Peyer's patch (tissue), 4 donors: ENCODE measurements around the gene WLS. TPM values are rescaled to one million over a fixed set of nuclear protein-coding genes. Genes with fewer than 3 reads are reported as not detected.

Experiments used
- DNase-seq, 3 donors: peaks; one replicate each; pipeline ENCODE4 v3.0.0-alpha.2; 2017 to 2019
- H3K27ac ChIP-seq, 4 donors: fragments of 200-600 bp; sonication (generic); one replicate each; pipeline ENCODE4 v1.5.1; 2016 to 2019
- H3K27me3 ChIP-seq, 2 donors: fragments of 200-600 bp; sonication (generic); one replicate each; pipeline ENCODE4 v1.5.1; 2019
- H3K36me3 ChIP-seq, 3 donors: fragments of 200-600 bp; sonication (generic); one replicate each; pipeline ENCODE4 v1.5.1; 2016 to 2019
- H3K4me1 ChIP-seq, 4 donors: fragments of 200-600 bp; sonication (generic); one replicate each; pipeline ENCODE4 v1.5.1; 2016 to 2019
- H3K4me3 ChIP-seq, 4 donors: fragments of 200-600 bp; sonication (generic); 1 replicate in 3 of 4; 2 replicates in 1 of 4; pipeline ENCODE4 v1.5.1; 2016 to 2019; ENCODE audit warnings: mild to moderate bottlenecking in 1 of 4
- H3K9me3 ChIP-seq, 4 donors: fragments of 200-600 bp; sonication (generic); one replicate each; pipeline ENCODE4 v1.5.1; 2016 to 2019; ENCODE audit warnings: mild to moderate bottlenecking in 1 of 4
- POLR2A ChIP-seq, 2 donors: fragments of 450-650 bp; IDR thresholded peaks; one replicate each; pipeline ENCODE4 v1.5.1; 2017; ENCODE audit warnings: antibody characterized with exemption in 2 of 2, mild to moderate bottlenecking in 2 of 2, moderate library complexity in 2 of 2
- total RNA-seq, 4 donors: library from RNA; depleted of rRNA; stranded (reverse); fragments of >200 nt; gene quantifications; one replicate each; pipeline ENCODE4 v1.1.0, GENCODE V29; 2016
- TF ChIP-seq, protein P1 (sequence below), 6 experiments: fragments of 450-650 bp in 4 of 6; fragments of 200-600 bp in 2 of 6; sonication (generic) in 1 of 6; IDR thresholded peaks; one replicate each; pipeline ENCODE4 v1.5.1; 2017 to 2019; ENCODE audit warnings: antibody characterized with exemption in 6 of 6, mild to moderate bottlenecking in 3 of 6, moderate library complexity in 1 of 6

WLS gene
- total RNA-seq, 4 donors from 2014 or later: 46.1 to 140 (median 73.8) TPM

DNA sequence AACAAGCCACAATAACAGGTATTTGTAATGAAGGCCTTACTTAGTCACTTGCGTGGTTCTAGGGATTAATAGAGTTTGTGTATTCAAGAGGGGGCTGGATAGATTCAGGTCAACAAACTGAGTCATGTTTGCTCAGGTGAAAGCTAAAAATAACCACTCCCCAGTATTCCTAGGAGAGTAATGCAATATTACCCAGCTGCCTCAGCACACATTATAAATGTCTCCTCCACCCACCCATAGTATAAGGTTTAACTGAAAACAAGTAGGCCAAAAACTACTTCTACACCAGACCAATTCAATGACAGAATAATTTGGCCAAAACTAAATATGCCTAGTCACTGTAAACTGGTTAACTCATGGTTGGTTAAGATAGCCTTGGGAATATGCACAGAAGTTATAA is 34.4 kb downstream of the WLS start:
- H3K9me3 ChIP-seq: no peaks in the 10 kb centered on the region
- TF ChIP-seq, protein P1, sequence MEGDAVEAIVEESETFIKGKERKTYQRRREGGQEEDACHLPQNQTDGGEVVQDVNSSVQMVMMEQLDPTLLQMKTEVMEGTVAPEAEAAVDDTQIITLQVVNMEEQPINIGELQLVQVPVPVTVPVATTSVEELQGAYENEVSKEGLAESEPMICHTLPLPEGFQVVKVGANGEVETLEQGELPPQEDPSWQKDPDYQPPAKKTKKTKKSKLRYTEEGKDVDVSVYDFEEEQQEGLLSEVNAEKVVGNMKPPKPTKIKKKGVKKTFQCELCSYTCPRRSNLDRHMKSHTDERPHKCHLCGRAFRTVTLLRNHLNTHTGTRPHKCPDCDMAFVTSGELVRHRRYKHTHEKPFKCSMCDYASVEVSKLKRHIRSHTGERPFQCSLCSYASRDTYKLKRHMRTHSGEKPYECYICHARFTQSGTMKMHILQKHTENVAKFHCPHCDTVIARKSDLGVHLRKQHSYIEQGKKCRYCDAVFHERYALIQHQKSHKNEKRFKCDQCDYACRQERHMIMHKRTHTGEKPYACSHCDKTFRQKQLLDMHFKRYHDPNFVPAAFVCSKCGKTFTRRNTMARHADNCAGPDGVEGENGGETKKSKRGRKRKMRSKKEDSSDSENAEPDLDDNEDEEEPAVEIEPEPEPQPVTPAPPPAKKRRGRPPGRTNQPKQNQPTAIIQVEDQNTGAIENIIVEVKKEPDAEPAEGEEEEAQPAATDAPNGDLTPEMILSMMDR (IDR thresholded peaks at IDR 0.05): no peak
- TF ChIP-seq POLR2A (IDR thresholded peaks at IDR 0.05): no peak
- H3K4me1 ChIP-seq: peaks cover 0 to 42% (median 0%) of the 10 kb centered on the region in 4 donors
- no peak for DNase-seq
- no peak overlapping the region for H3K4me3 ChIP-seq
- no peaks in the 10 kb centered on the region for H3K36me3 ChIP-seq
- peak overlapping the region in 3 of 4 donors; percentile 5 to 70 (median 61) for H3K27ac ChIP-seq
- no peaks in the 10 kb centered on the region for H3K27me3 ChIP-seq

DNA sequence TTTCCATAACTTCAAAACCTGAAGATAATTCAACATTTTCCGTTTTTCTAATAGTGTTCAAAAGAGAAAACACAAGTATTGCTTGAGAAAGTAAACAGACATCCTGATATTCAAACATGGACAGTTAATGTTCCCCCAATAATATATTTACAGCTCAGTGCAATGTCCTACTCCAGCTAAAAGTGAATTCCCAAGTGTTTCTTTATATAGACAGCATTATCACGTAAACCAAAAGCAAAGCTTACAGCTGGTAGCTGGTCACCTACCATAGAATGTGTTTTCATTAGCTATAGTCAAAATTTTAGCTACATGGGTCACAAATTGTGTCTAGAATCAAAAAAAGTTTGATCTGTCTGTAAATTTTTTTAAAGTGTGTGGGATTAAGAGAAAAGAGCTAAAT is 34.9 kb downstream of the WLS start:
- no peaks in the 10 kb centered on the region for H3K9me3 ChIP-seq
- H3K27ac ChIP-seq: peak overlapping the region in 3 of 4 donors; percentile 5 to 70 (median 61)
- peaks cover 0 to 42% (median 0%) of the 10 kb centered on the region in 4 donors for H3K4me1 ChIP-seq
- H3K27me3 ChIP-seq: no peaks in the 10 kb centered on the region
- H3K36me3 ChIP-seq: no peaks in the 10 kb centered on the region
- H3K4me3 ChIP-seq: no peak overlapping the region
- no peak for DNase-seq
- TF ChIP-seq, protein P1 (IDR thresholded peaks at IDR 0.05): no peak
- TF ChIP-seq POLR2A (IDR thresholded peaks at IDR 0.05): no peak

DNA sequence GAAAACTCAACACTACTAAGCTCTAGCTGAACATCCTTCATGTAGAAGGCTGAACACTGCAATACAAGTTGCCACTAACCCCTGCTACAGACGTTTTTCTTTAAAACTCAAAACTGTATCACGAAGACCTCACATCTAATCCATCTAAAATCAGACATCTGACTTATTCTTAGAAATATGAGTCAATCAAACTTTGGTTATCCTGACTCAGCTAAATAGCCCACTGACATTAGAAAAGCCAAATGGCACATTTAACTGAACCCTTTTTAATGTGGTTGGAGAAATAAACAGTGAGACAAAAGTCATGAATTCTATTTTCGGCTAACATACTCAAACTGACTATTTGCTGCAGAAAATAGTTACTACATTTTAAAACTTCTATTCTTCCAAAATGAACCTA is 35.6 kb downstream of the WLS start:
- TF ChIP-seq, protein P1 (IDR thresholded peaks at IDR 0.05): no peak
- TF ChIP-seq POLR2A (IDR thresholded peaks at IDR 0.05): no peak
- H3K36me3 ChIP-seq: peaks cover 0 to 5% (median 0%) of the 10 kb centered on the region in 3 donors
- no peak for DNase-seq
- no peaks in the 10 kb centered on the region for H3K27me3 ChIP-seq
- no peaks in the 10 kb centered on the region for H3K9me3 ChIP-seq
- H3K4me1 ChIP-seq: peaks cover 0 to 42% (median 0%) of the 10 kb centered on the region in 4 donors
- peak overlapping the region in 1 of 4 donors; percentile 61 for H3K27ac ChIP-seq
- H3K4me3 ChIP-seq: no peak overlapping the region

DNA sequence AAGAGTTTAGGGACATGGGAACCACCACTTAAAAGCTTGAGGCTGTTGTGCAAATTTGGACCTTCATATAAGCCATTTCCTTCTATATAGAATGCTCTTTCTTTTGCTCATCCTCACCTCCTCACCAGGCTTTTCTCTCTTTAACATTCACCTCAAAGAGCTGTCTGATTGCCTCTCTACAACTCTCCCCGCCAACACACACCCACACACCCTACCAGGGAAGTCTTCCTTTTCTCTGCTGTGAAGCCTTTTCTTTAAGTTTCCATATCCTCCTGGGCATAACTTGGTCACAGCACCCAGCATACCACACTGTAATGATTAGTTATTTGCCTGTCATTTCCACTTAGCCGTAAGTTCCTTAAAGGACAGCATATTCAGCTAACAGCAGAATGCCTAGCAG is 40.6 kb downstream of the WLS start:
- no peak for DNase-seq
- Histone ChIP-seq H3K4me1 (peaks cover 0 to 3% (median 0%) of the 10 kb centered on the region in 4 donors), H3K9me3 (no peaks in the 10 kb centered on the region), H3K4me3 (no peak overlapping the region), H3K27me3 (no peaks in the 10 kb centered on the region), H3K36me3 (peaks cover 0 to 18% (median 0%) of the 10 kb centered on the region in 3 donors), H3K27ac (no peak overlapping the region)
- no peak for TF ChIP-seq POLR2A (IDR thresholded peaks at IDR 0.05)
- TF ChIP-seq, protein P1 (IDR thresholded peaks at IDR 0.05): no peak

DNA sequence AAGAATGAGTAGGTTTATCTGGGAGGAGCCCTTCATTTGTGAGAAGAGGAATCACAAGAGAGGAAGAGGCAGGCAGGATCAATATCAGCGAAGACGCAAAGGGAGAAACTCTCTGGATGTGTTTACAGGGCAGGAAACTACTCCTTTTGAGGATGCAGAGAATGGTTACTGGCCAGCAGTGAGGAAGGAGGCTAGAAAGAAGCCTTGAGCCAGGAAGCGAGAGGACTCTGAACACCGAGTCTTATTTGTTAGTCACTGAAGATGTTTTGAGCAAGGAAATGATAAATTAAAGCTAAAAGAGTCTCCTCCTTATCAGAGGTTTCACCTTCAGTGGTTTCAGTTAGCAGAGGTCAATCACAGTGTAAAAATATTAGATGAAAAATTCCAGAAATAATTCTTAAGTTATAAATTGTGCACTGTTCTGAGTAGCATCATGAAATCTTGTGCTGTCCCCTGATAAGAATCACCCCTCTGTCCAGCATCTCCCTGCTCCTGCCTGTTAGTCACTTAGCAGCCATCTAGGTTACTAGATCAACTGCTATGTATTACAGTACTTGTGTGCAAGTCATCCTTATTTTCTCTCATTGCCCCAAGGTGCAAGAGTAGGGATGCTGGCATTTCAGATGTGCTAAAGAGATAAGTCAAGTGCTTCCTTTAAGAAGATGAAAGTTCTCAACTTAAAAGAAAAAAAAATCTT is 43.5 kb downstream of the WLS start:
- no peaks in the 10 kb centered on the region for H3K27me3 ChIP-seq
- peaks cover 0 to 18% (median 0%) of the 10 kb centered on the region in 3 donors for H3K36me3 ChIP-seq
- H3K9me3 ChIP-seq: no peaks in the 10 kb centered on the region
- H3K4me3 ChIP-seq: no peak overlapping the region
- peak overlapping the region in 2 of 4 donors; percentile 45 to 71 for H3K27ac ChIP-seq
- DNase-seq: no peak
- no peaks in the 10 kb centered on the region for H3K4me1 ChIP-seq
- TF ChIP-seq POLR2A (IDR thresholded peaks at IDR 0.05): no peak
- TF ChIP-seq, protein P1 (IDR thresholded peaks at IDR 0.05): no peak
